GM19238 (cell line): ENCODE results near the gene ARL3.

ENCODE experiments used
- DNase-seq: peaks from one replicate; pipeline ENCODE4 v3.0.0; 2011; ENCODE audit warnings: low spot score; ENCODE audit not compliant: insufficient read length

The ARL3 gene

GRCh38 chr10:102652170-102652916, 61.9 kb downstream of the ARL3 start:
- peak; percentile 52 for DNase-seq

- no peak for DNase-seq
Measured at GRCh38 chr10:102651455-102652169, 62.6 kb downstream of the ARL3 start.

- no peak for DNase-seq
Measured at GRCh38 chr10:102650655-102651454, 63.3 kb downstream of the ARL3 start.

GRCh38 chr10:102649797-102650654, 64.2 kb downstream of the ARL3 start:
- no peak for DNase-seq

- no peak for DNase-seq
Measured at GRCh38 chr10:102648889-102649796, 65.1 kb downstream of the ARL3 start.

- DNase-seq: no peak
Measured at GRCh38 chr10:102648269-102648888, 65.8 kb downstream of the ARL3 start.

- DNase-seq: no peak
Measured at GRCh38 chr10:102647443-102648268, 66.5 kb downstream of the ARL3 start.

GRCh38 chr10:102646610-102647442, 67.4 kb downstream of the ARL3 start:
- no peak for DNase-seq

- DNase-seq: peak; percentile 72
Measured at GRCh38 chr10:102645741-102646609, 68.2 kb downstream of the ARL3 start.

- no peak for DNase-seq
Measured at GRCh38 chr10:102645388-102645740, 68.8 kb downstream of the ARL3 start.

GRCh38 chr10:102644646-102645387, 69.4 kb downstream of the ARL3 start:
- DNase-seq: no peak

- DNase-seq: no peak
Measured at GRCh38 chr10:102644066-102644645, 70.0 kb downstream of the ARL3 start, which contains the start of gene TRIM8. Gene TRIM8 (plus strand): TSS chr10:102644479. CDS start chr10:102644618, 139 bp downstream.

- DNase-seq: no peak
Measured at GRCh38 chr10:102643336-102644065, 70.7 kb downstream of the ARL3 start.

- no peak for DNase-seq
Measured at GRCh38 chr10:102642736-102643335, 71.4 kb downstream of the ARL3 start.
